A549 (cell line): ENCODE measurements around the gene SELL. TPM values are rescaled to one million over a fixed set of nuclear protein-coding genes. Genes with fewer than 3 reads are reported as not detected.

ENCODE experiments used
- ATAC-seq, 2 experiments: fragments of 200-7000 bp in 1 of 2; fragments of >200 bp in 1 of 2; cut with Nextera tagmentation in 1 of 2; cut with Tn5 transposase in 1 of 2; 3 replicates each; pipeline versions ENCODE4 v1.8.0 to v1.9.1; 2018 to 2020; ENCODE audit warnings: mild to moderate bottlenecking in 1 of 2, moderate library complexity in 1 of 2
- CTCF ChIA-PET: fragments of 300-600 bp; sonication (Branson Sonifier 250); formaldehyde crosslinking; extraction: SDS; loops from one replicate; lab custom pipeline; 2021; ENCODE audit warnings: antibody characterized with exemption, inconsistent platforms; lab: Yijun Ruan, JAX
- POLR2A ChIA-PET: fragments of 350-600 bp; formaldehyde crosslinking; extraction: SDS; loops from one replicate; lab custom pipeline; 2021; ENCODE audit warnings: antibody characterized with exemption, inconsistent platforms; lab: Yijun Ruan, JAX
- DNase-seq, 2 experiments: peaks; one replicate each; pipeline versions ENCODE4 v3.0.0 to v3.0.0-alpha.2; 2011 to 2016; ENCODE audit warnings: low read depth in 1 of 2, low spot score in 1 of 2
- FAIRE-seq: peaks from 2 replicates; lab custom pipeline; 2011; peaks lifted over from hg19 to GRCh38; lab: Jason Lieb, UNC
- H3K27ac ChIP-seq, 2 experiments: fragments of >200 bp; sonication (Bioruptor Twin); formaldehyde crosslinking; 3 replicates each; pipeline ENCODE4 v1.5.1; 2016 to 2017
- H3K4me1 ChIP-seq: fragments of >200 bp; sonication (Bioruptor Twin); formaldehyde crosslinking; 3 replicates; pipeline ENCODE4 v1.6.1; 2016
- H3K4me2 ChIP-seq: fragments of >200 bp; sonication (Bioruptor Twin); formaldehyde crosslinking; 3 replicates; pipeline ENCODE4 v1.6.1; 2016
- H3K4me3 ChIP-seq: fragments of >200 bp; sonication (Bioruptor Twin); formaldehyde crosslinking; 3 replicates; pipeline ENCODE4 v1.5.1; 2016
- H3K9me3 ChIP-seq: fragments of >200 bp; sonication (Bioruptor Twin); formaldehyde crosslinking; 3 replicates; pipeline ENCODE4 v1.6.1; 2016
- BCL3 ChIP-seq: fragments of >200 bp; sonication (Bioruptor Twin); formaldehyde crosslinking; IDR thresholded peaks from 3 replicates; pipeline ENCODE4 v1.6.1; 2016
- CBX2 ChIP-seq: fragments of 200-600 bp; sonication (generic); IDR thresholded peaks from 2 replicates; pipeline ENCODE4 v1.6.1; 2016; ENCODE audit warnings: low read depth, mild to moderate bottlenecking, borderline replicate concordance
- CEBPB ChIP-seq, 2 experiments: fragments of >200 bp in 1 of 2; sonication (Bioruptor Twin) in 1 of 2; formaldehyde crosslinking in 1 of 2; IDR thresholded peaks; 2 replicates each; pipeline ENCODE4 v1.6.1; 2012 to 2016
- EHF ChIP-seq: fragments of 250-450 bp; sonication (Bioruptor Pico); IDR thresholded peaks from 2 replicates; pipeline ENCODE4 v1.5.0; 2020; ENCODE audit warnings: mild to moderate bottlenecking
- EHMT2 ChIP-seq: fragments of 200-600 bp; sonication (generic); IDR thresholded peaks from 2 replicates; pipeline ENCODE4 v1.6.1; 2016; ENCODE audit warnings: antibody characterized with exemption, low read depth, mild to moderate bottlenecking, moderate library complexity
- ELK1 ChIP-seq: fragments of 150-350 bp; IDR thresholded peaks from 2 replicates; pipeline ENCODE4 v1.6.1; 2014; ENCODE audit warnings: low read depth, mild to moderate bottlenecking, low read length
- EP300 ChIP-seq, 2 experiments: fragments of >200 bp; sonication (Bioruptor Twin); formaldehyde crosslinking; IDR thresholded peaks; 2 replicates in 1 of 2; 3 replicates in 1 of 2; pipeline ENCODE4 v1.6.1; 2016 to 2017
- FOSB ChIP-seq: fragments of 250-450 bp; sonication (Bioruptor Pico); IDR thresholded peaks from 2 replicates; pipeline ENCODE4 v1.5.0; 2020; ENCODE audit warnings: mild to moderate bottlenecking, moderate library complexity
- GATA3 ChIP-seq: IDR thresholded peaks from 2 replicates; pipeline ENCODE4 v1.6.1; 2012; ENCODE audit warnings: borderline replicate concordance
- HDAC2 ChIP-seq: fragments of 200-600 bp; sonication (generic); IDR thresholded peaks from 2 replicates; pipeline ENCODE4 v1.6.1; 2016
- HEYL ChIP-seq: fragments of 250-450 bp; sonication (Bioruptor Pico); IDR thresholded peaks from 2 replicates; pipeline ENCODE4 v1.8.0; 2021; ENCODE audit warnings: mild to moderate bottlenecking, moderate library complexity
- HMGXB4 ChIP-seq: fragments of 250-450 bp; sonication (Bioruptor Pico); IDR thresholded peaks from 2 replicates; pipeline ENCODE4 v1.5.0; 2021; ENCODE audit warnings: mild to moderate bottlenecking, moderate library complexity, borderline replicate concordance
- HOXB13 ChIP-seq: fragments of 250-450 bp; sonication (Bioruptor Pico); IDR thresholded peaks from 2 replicates; pipeline ENCODE4 v1.5.0; 2020; ENCODE audit warnings: low read depth, mild to moderate bottlenecking, moderate library complexity
- JUN ChIP-seq, 2 experiments: fragments of >200 bp; sonication (Bioruptor Twin); formaldehyde crosslinking; IDR thresholded peaks; 2 replicates in 1 of 2; 3 replicates in 1 of 2; pipeline ENCODE4 v1.6.1; 2016 to 2017
- KDM1A ChIP-seq: fragments of 200-600 bp; sonication (generic); IDR thresholded peaks from 2 replicates; pipeline ENCODE4 v1.6.1; 2016; ENCODE audit warnings: low read depth, mild to moderate bottlenecking
- MAFK ChIP-seq: fragments of 450-650 bp; IDR thresholded peaks from 2 replicates; pipeline ENCODE4 v1.6.1; 2014; ENCODE audit not compliant: partially characterized antibody
- MAZ ChIP-seq: fragments of 150-350 bp; IDR thresholded peaks from 2 replicates; pipeline ENCODE4 v1.6.1; 2014; ENCODE audit warnings: antibody characterized with exemption, low read depth, low read length, borderline replicate concordance
- NPAS2 ChIP-seq: fragments of 250-450 bp; sonication (Bioruptor Pico); IDR thresholded peaks from 2 replicates; pipeline ENCODE4 v1.8.0; 2022; ENCODE audit warnings: mild to moderate bottlenecking, moderate library complexity, borderline replicate concordance
- PBX3 ChIP-seq: IDR thresholded peaks from 2 replicates; pipeline ENCODE4 v1.6.1; 2012
- POLR2AphosphoS2 ChIP-seq: conservative IDR thresholded peaks from 2 replicates; pipeline ENCODE4 v1.6.1; 2012; ENCODE audit warnings: low read length, improper control_type of control experiment, inconsistent platforms
- RAD21 ChIP-seq, 2 experiments: fragments of >200 bp in 1 of 2; sonication (Bioruptor Twin) in 1 of 2; formaldehyde crosslinking in 1 of 2; IDR thresholded peaks in 1 of 2; conservative IDR thresholded peaks in 1 of 2; 2 replicates in 1 of 2; 3 replicates in 1 of 2; pipeline ENCODE4 v1.6.1; 2012 to 2018; ENCODE audit warnings: inconsistent platforms in 1 of 2
- RNF2 ChIP-seq: fragments of 200-600 bp; sonication (generic); IDR thresholded peaks from 2 replicates; pipeline ENCODE4 v1.6.1; 2016; ENCODE audit warnings: low read depth, mild to moderate bottlenecking, antibody characterized with exemption, moderate library complexity, borderline replicate concordance
- SREBF2 ChIP-seq: fragments of 450-650 bp; IDR thresholded peaks from 2 replicates; pipeline ENCODE4 v1.6.1; 2014; ENCODE audit warnings: mild to moderate bottlenecking, moderate library complexity
- USF2 ChIP-seq: fragments of 450-650 bp; IDR thresholded peaks from 2 replicates; pipeline ENCODE4 v1.6.1; 2014; ENCODE audit warnings: antibody characterized with exemption
- ZC3H11A ChIP-seq: fragments of 450-650 bp; IDR thresholded peaks from 2 replicates; pipeline ENCODE4 v1.6.1; 2014; ENCODE audit warnings: antibody characterized with exemption, mild to moderate bottlenecking
- ZFP36 ChIP-seq: fragments of 450-650 bp; IDR thresholded peaks from 2 replicates; pipeline ENCODE4 v1.6.1; 2014; ENCODE audit warnings: borderline replicate concordance; ENCODE audit not compliant: partially characterized antibody
- ZNF302 ChIP-seq: fragments of 250-450 bp; sonication (Bioruptor Pico); IDR thresholded peaks from 2 replicates; pipeline ENCODE4 v1.9.0; 2021; ENCODE audit warnings: inconsistent platforms, mild to moderate bottlenecking, moderate library complexity
- WGBS: methylation state at CpG from one replicate; pipeline ENCODE4 v1.1.6; 2017; ENCODE audit errors: missing lambda C conversion rate; 5-methylcytosine and 5-hydroxymethylcytosine counted together
- polyA plus RNA-seq, 4 experiments: library from polyadenylated mRNA; depleted of rRNA in 3 of 4; stranded (reverse); fragments of >200 nt; fragmentation: RNase III in 1 of 4; extraction: RNeasy Plus Mini Kit Qiagen cat#74134 plus additional on column Dnase treatment in 1 of 4; gene quantifications; 2 replicates in 3 of 4; 3 replicates in 1 of 4; pipeline ENCODE4 v1.2.3, GENCODE V29; 2011 to 2017

Gene SELL
- polyA plus RNA-seq, 2 of the 4 experiments (the other 2 are of a cell fraction) = 0.39 TPM

- TF ChIP-seq ZFP36 (no peak), HDAC2 (no peak), POLR2AphosphoS2 (no peak), MAZ (no peak), RNF2 (no peak), KDM1A (no peak), CBX2 (no peak), ZC3H11A (no peak), MAFK (no peak), NPAS2 (CRISPR knock-in tag) (no peak), CEBPB (IDR thresholded peaks at IDR 0.05) (no peak), RAD21 (conservative IDR thresholded peaks at IDR 0.05 in 1 of 2, IDR thresholded peaks at IDR 0.05 in 1 of 2) (no peak), HEYL (CRISPR knock-in tag) (no peak), ZNF302 (CRISPR knock-in tag) (no peak), FOSB (CRISPR knock-in tag) (no peak), JUN (IDR thresholded peaks at IDR 0.05) (no peak), PBX3 (no peak), GATA3 (no peak)
- FAIRE-seq (no peak), DNase-seq (no peak), ATAC-seq (no peak)
- H3K9me3 ChIP-seq = no peaks in the 10 kb centered on the region
- ChIA-PET POLR2A (no interaction called here), CTCF (interaction anchor here (1.6 kb wide), 1 partner anchor 27 kb away, joined by 4 read pairs; no protein-coding TSS in a partner anchor)
- 24% methylated on average over 2 of the region's 2 CpGs for whole genome bisulfite sequencing
- H3K4me2 ChIP-seq = no peak overlapping the region
- H3K27ac ChIP-seq = no peak overlapping the region
- no peak overlapping the region for H3K4me3 ChIP-seq
- H3K4me1 ChIP-seq = no peaks in the 10 kb centered on the region
Measured at GRCh38 chr1:169681140-169681539, 30.3 kb downstream of the SELL start.

- no peak for ATAC-seq
- ChIA-PET CTCF (no interaction called here), POLR2A (no interaction called here)
- Histone ChIP-seq H3K4me2 (no peak overlapping the region), H3K9me3 (no peaks in the 10 kb centered on the region), H3K4me3 (no peak overlapping the region), H3K4me1 (no peaks in the 10 kb centered on the region), H3K27ac (no peak overlapping the region)
- 61% methylated on average over 6 of the region's 6 CpGs for WGBS
- no peak for FAIRE-seq
- DNase-seq = no peak
- TF ChIP-seq FOSB (CRISPR knock-in tag) = no peak
- no peak for TF ChIP-seq ZC3H11A
- TF ChIP-seq RNF2 = no peak
- TF ChIP-seq HOXB13 (CRISPR knock-in tag) = no peak
- no peak for TF ChIP-seq BCL3
- no peak for TF ChIP-seq POLR2AphosphoS2
Measured at GRCh38 chr1:169680377-169681019, 30.9 kb downstream of the SELL start.

- ATAC-seq = no peak
- WGBS = 23% methylated on average over 3 of the region's 3 CpGs
- CTCF ChIA-PET = interaction anchor here (0.8 kb wide), 1 partner anchor 15 kb away, joined by 4 read pairs; no protein-coding TSS in a partner anchor
- Histone ChIP-seq H3K4me1 (no peaks in the 10 kb centered on the region), H3K4me3 (no peak overlapping the region), H3K9me3 (no peaks in the 10 kb centered on the region), H3K27ac (no peak overlapping the region), H3K4me2 (no peak overlapping the region)
- FAIRE-seq = peak; percentile 36
- POLR2A ChIA-PET = no interaction called here
- no peak for DNase-seq
- TF ChIP-seq POLR2AphosphoS2 (no peak), KDM1A (no peak), EHMT2 (no peak), ELK1 (no peak), EHF (CRISPR knock-in tag) (no peak), HMGXB4 (no peak), SREBF2 (no peak), EP300 (IDR thresholded peaks at IDR 0.05) (no peak), HDAC2 (no peak), HOXB13 (CRISPR knock-in tag) (no peak), USF2 (no peak)
Measured at GRCh38 chr1:169679692-169680091, 31.7 kb downstream of the SELL start.
